OCI-LY7 (cell line): ENCODE results near the gene NPAS2.

Source experiments
- CTCF ChIP-seq: fragments of 200-600 bp; sonication (generic); conservative IDR thresholded peaks from 2 replicates; pipeline ENCODE4 v1.5.1; 2014; ENCODE audit warnings: mild to moderate bottlenecking, antibody characterized with exemption, low read length, moderate library complexity, mixed read lengths
- EZH2phosphoT487 ChIP-seq: fragments of 200-600 bp; sonication (generic); IDR thresholded peaks from 2 replicates; pipeline ENCODE4 v1.6.1; 2018; ENCODE audit warnings: low read depth, borderline replicate concordance, mild to moderate bottlenecking, mixed run types, antibody characterized with exemption, low read length, moderate library complexity, mixed read lengths

DNA sequence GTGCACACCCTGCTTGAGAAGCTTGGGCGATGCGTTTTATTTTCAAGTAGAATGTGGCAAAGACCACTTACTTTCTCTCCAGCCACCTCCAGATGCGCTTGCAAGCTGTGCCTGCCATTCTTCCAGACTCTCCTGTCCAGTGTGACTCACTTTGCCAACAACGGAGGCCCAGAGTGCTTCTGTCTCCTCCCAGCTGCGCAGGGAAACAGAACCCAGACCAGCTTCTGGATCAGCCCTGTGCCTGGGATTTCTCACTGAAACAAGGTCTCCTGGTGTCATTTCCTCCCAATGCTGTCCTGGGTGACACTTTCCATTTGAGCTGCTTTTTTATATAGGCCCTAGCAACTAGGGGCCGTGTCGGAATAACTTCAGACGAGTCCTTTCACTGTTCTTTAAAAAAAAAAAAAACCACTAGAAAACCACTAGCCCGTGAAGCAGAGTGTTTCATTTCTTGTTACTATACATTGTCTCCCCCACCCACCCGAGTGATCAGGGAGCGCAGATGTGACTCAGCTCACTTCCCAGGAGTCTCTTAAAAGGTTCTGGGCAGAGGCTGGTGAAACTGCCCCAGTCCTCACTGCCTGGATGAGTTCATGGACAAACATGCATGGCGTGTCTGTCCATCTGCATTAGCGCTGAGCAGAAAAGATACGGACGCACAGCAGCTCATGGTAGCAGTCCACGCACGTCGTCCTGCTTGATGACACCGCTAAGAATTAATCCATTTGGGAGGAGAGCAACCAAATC lies 156.9 kb downstream of the NPAS2 start:
- TF ChIP-seq CTCF (no peak), EZH2phosphoT487 (no peak)
